Measurements from ENCODE around the gene SPRY4.
"Not testable (repeated sequence)": the region's sequence is repeated elsewhere in the genome, so short reads cannot be mapped to it uniquely, and the experiment has no call there.

Gene SPRY4

GRCh38 chr5:142333749-142334148 is 8.9 kb upstream of the SPRY4 start:
- not testable (repeated sequence) for DNase-seq

GRCh38 chr5:142330444-142330843 is 5.6 kb upstream of the SPRY4 start:
- no peak for DNase-seq

- DNase-seq = no peak
Observed at GRCh38 chr5:142330026-142330425, 5.2 kb upstream of the SPRY4 start.

GRCh38 chr5:142327111-142327842 is 2.5 kb upstream of the SPRY4 start:
- no peak for DNase-seq

- DNase-seq = no peak
Observed at GRCh38 chr5:142326480-142326938, 1.7 kb upstream of the SPRY4 start.

- DNase-seq = peak; percentile 80
Observed at GRCh38 chr5:142325725-142326479, 1.1 kb upstream of the SPRY4 start.

GRCh38 chr5:142324136-142324870 is 518 bp downstream of the SPRY4 start:
- DNase-seq = no peak

GRCh38 chr5:142323480-142324135 is 1.2 kb downstream of the SPRY4 start:
- peak; percentile 49 for DNase-seq

- peak; percentile 52 for DNase-seq
Observed at GRCh38 chr5:142322747-142323479, 1.9 kb downstream of the SPRY4 start.

- DNase-seq = no peak
Observed at GRCh38 chr5:142322403-142322746, 2.4 kb downstream of the SPRY4 start.

GRCh38 chr5:142320851-142321560 is 3.8 kb downstream of the SPRY4 start:
- DNase-seq = peak; percentile 56

GRCh38 chr5:142320430-142320738 is 4.4 kb downstream of the SPRY4 start:
- no peak for DNase-seq

GRCh38 chr5:142319560-142320429 is 5.0 kb downstream of the SPRY4 start:
- no peak for DNase-seq

- no peak for DNase-seq
Observed at GRCh38 chr5:142319105-142319504, 5.7 kb downstream of the SPRY4 start.

GRCh38 chr5:142317753-142318152 is 7.1 kb downstream of the SPRY4 start:
- no peak for DNase-seq

- DNase-seq = no peak
Observed at GRCh38 chr5:142317173-142317572, 7.6 kb downstream of the SPRY4 start.

GRCh38 chr5:142316681-142317080 is 8.1 kb downstream of the SPRY4 start:
- no peak for DNase-seq

GRCh38 chr5:142316051-142316450 is 8.8 kb downstream of the SPRY4 start:
- no peak for DNase-seq

GRCh38 chr5:142315096-142315900 is 9.5 kb downstream of the SPRY4 start:
- DNase-seq = no peak

GRCh38 chr5:142314606-142315005 is 10.2 kb downstream of the SPRY4 start:
- DNase-seq = no peak

Data from retina (tissue), 1 donor.